Right renal cortex interstitium (tissue), 3 donors: Measurements from ENCODE around the gene ADAMTS17. TPM values are rescaled to one million over a fixed set of nuclear protein-coding genes. Genes with fewer than 3 reads are reported as not detected.
"Not testable (repeated sequence)": the region's sequence is repeated elsewhere in the genome, so short reads cannot be mapped to it uniquely, and the experiment has no call there.

Experiments
- DNase-seq, 3 donors: peaks; one replicate each; pipeline ENCODE4 v3.0.0-alpha.2; 2013; ENCODE audit warnings: low read depth in 3 of 3, low spot score in 2 of 3
- polyA plus RNA-seq, 3 donors: library from polyadenylated mRNA; unstranded; fragments of 120-200 nt; gene quantifications; one replicate each; pipeline ENCODE4 v1.2.1, GENCODE V29; 2013; ENCODE audit not compliant: insufficient read length in 3 of 3

ADAMTS17 gene
- polyA plus RNA-seq, 3 donors, result 1.4 to 2.1 (median 2.1) TPM

GRCh38 chr15:99943466-99943865 is 398.3 kb downstream of the ADAMTS17 start:
- DNase-seq, result no peak

DNA sequence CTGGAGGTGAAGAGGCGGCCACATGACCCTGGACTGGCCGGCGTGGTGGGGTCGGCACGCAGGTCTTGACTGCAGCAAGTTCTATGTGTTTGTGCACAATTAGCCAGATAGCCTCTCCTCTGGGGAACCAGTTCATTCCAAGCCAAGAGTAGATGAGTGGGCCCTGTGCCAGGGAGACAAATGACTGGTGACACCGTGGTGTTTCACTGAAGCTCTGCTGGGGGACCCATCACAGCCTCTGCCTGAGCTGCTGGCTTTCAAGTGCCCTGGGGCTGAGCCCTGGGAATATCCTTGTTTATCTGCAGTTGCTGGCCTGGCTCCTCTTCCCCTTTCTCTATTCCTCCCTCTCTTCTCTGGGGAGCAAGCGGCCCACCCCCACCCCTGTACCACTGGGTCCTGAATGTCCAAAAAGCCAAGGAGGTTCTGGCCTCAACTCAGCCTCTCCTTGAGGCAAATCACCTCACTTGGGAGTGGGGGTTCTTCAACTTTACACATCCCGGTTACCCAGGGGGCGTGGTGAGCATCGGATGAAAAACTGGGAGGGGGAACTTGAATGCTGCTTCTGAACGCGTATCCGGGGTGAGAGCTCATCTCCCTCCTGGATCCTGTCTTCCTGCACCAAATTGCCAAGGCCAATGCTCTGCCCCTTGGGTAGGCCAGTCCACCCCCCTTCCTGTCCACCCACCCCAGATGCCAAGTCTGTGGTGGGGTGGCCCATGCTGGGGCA is 408.9 kb downstream of the ADAMTS17 start:
- no peak for DNase-seq

DNA sequence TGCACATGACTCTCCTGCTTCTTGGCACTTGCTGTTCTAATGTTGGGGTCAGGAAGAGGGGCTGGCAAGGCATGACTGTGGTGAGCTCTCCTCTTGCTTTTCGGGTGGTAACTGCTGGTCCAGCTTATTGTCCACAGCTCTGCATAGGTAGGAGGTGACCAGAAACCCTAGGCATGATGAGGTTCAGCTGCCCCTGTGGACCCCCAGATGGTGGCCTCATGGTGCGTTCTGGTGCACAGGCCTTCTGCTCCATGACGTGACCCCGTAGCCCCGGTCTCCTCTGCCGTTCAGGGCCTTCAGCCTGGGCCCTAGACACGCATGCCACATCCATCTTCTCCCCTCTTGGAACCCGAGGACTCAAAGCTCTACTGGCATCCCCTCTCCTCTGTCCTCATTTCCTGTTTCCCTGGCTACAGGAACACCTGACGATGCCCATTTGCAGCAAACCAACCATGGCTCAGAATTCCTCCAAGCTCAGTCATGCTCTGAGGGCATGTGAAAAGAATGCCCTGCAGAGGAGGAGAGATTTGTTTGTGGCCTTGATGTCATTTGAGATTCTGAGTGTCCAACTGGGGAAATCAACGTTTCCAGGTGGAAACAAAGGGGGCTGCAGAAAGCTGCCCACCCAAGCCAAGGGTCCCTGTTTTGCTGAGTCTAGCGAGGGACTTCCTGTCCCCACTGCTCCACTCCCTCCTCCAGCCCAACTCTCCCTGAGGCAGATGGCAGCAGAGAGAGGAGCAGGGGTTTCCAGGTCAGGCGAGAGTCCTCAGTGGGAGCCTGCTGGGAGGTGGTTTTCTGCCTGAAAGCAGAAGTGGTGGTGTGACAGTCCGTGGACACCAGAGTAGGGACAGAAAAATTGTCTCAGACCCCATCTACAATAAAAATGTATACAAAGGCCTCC is 409.8 kb downstream of the ADAMTS17 start:
- DNase-seq, result no peak

DNA sequence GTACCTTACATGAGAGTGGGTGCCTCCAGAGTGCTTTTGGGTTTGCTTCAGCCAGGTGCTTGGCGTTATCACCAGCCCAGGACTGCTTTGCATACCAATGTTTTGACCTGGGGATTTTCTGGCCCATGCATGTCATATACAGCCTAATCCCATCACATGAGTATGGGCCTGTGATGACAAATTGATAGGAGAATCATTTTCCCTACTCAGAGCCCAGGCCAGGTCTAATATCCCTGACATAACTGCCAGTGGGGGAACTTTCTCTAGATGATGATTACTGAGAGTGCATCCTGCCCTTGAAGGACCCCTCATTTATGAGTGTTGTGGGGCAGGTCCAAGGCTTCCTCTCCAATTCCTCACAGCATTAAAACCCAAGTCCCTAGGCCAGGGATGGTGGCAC is 411.1 kb downstream of the ADAMTS17 start:
- DNase-seq, result no peak

DNA sequence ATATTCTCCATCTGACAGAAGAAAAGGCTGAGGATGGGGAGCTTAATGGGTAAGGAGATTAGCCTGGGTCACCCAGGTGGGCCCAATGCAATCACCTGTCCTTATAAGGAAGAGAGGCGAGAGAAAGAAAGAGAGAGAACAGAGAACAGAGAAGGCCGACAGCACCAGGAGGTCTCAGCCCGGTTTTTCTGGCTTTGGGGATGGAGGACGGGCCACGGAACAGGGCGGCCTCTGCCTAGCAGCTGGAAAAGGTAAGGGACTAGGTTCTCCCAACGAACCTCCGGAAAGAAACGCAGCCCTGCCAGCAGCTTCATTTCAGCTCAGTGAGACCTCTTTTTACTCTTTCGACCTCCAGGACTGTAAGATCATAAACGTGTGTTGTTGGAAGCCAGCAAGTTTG is 412.5 kb downstream of the ADAMTS17 start:
- no peak for DNase-seq

DNA sequence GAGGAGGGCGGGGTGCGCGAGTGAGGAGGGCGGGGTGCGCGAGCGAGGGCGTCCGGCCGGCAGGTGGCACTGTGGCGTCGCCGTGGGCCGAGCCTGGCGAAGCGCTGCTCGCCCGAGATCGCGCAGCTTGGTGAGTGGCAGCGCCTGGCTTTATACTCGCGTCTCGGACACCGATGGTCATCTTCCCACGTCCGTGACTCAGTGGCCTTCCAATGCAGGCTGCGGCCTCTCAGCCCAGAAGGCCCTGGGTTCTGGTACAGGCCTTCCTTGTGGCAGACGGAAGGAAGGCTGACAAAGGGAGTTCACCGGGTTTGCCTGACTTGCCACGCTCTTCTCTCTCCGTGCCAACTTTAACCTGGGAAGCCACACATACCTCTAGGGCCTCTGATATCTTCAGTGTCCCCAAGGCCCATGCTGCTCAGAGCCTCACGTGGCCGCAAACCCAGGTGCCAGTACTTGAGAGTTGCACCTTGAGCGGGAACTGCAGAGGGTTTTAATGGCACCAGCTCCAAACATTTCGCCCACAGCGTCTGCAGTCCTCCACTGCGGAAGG is 413.3 kb downstream of the ADAMTS17 start:
- peak in 2 of 3 donors; percentile 52 to 55 for DNase-seq

- DNase-seq, result not testable (repeated sequence)
These were observed 415.2 kb downstream of the ADAMTS17 start for GRCh38 chr15:99926532-99926931.

GRCh38 chr15:99925661-99926461 is 415.9 kb downstream of the ADAMTS17 start:
- no peak for DNase-seq

- DNase-seq, result no peak
These were observed 418.1 kb downstream of the ADAMTS17 start for GRCh38 chr15:99923711-99924110.

Other genes starting within 250 kb of the ADAMTS17 start
- gene CERS3, start 187.0 kb upstream of the ADAMTS17 start, polyA plus RNA-seq, result under 1 TPM in 2 of 3 donors, not detected in 1; 0.10 to 0.25 TPM